ENCODE measurements around the gene MRM2. TPM values are rescaled to one million over a fixed set of nuclear protein-coding genes. Genes with fewer than 3 reads are reported as not detected.

Gene MRM2
- total and polyA plus RNA-seq, 2 donors (not counting 1 experiment from before 2014, with no cell fraction given) = 14.9 to 19.3 TPM

GRCh38 chr7:2261611-2262010 is 19.6 kb upstream of the MRM2 start:
- DNase-seq (ENCODE audit: low read depth in 2 of 2) = no peak
- TF ChIP-seq EZH2 (IDR thresholded peaks at IDR 0.05; ENCODE audit: low read length, missing control alignments) (no peak), CTCF (conservative IDR thresholded peaks at IDR 0.05 in 1 of 2, IDR thresholded peaks at IDR 0.05 in 1 of 2; ENCODE audit: low read depth in 1 of 2, low read length in 2 of 2) (no peak)
- Histone ChIP-seq H2AFZ (ENCODE audit: low read length) (no peak overlapping the region), H4K20me1 (ENCODE audit: control insufficient read depth, extremely low read depth, insufficient read depth, low read length) (no peaks in the 10 kb centered on the region), H3K4me3 (replicated peaks in 1 of 4; ENCODE audit: control extremely low read depth in 1 of 4, insufficient read depth in 1 of 4, low read depth in 3 of 4, low read length in 4 of 4) (no peak overlapping the region), H3K9me3 (ENCODE audit: control insufficient read depth, insufficient read depth, low read depth, low read length) (no peaks in the 10 kb centered on the region), H3K9ac (ENCODE audit: insufficient read depth, low read length) (no peak overlapping the region), H3K4me1 (ENCODE audit: control insufficient read depth, extremely low read depth, insufficient read depth, low read length) (no peaks in the 10 kb centered on the region), H3K27ac (ENCODE audit: insufficient read depth, low read length) (no peak overlapping the region), H3K79me2 (ENCODE audit: control insufficient read depth, insufficient read depth, low read length) (no peaks in the 10 kb centered on the region), H3K36me3 (ENCODE audit: control insufficient read depth, insufficient read depth, low read length) (peaks cover 5% of the 10 kb centered on the region), H3K4me2 (ENCODE audit: extremely low read depth, insufficient read depth, low read length) (no peak overlapping the region), H3K27me3 (ENCODE audit: control insufficient read depth, insufficient read depth, low read length) (no peaks in the 10 kb centered on the region)

DNA sequence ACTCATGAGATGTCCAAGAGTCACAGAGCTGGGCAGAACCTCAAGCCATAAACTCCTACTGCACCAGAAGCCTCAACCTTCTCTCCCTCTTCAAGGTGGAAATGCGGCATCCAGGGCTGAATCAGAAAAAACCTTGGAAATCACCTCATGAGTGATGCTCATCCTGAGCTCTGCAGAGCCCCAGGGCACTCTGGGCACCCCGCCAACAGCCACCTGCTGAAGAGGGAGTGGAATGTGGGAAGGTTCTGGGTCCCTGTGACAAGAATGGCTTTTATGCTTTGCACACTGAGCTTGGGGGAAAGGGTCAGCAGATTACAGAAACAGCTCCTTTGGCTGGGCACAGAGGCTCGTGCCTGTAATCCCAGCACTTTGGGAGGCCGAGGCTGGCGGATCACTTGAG is 18.8 kb upstream of the MRM2 start:
- H3K27me3 ChIP-seq (ENCODE audit: control insufficient read depth, insufficient read depth, low read length) = no peaks in the 10 kb centered on the region
- TF ChIP-seq EZH2 (IDR thresholded peaks at IDR 0.05; ENCODE audit: low read length, missing control alignments) = no peak
- no peak for TF ChIP-seq CTCF (conservative IDR thresholded peaks at IDR 0.05 in 1 of 2, IDR thresholded peaks at IDR 0.05 in 1 of 2; ENCODE audit: low read depth in 1 of 2, low read length in 2 of 2)
- H3K4me1 ChIP-seq (ENCODE audit: control insufficient read depth, extremely low read depth, insufficient read depth, low read length) = no peaks in the 10 kb centered on the region
- no peaks in the 10 kb centered on the region for H4K20me1 ChIP-seq (ENCODE audit: control insufficient read depth, extremely low read depth, insufficient read depth, low read length)
- no peaks in the 10 kb centered on the region for H3K79me2 ChIP-seq (ENCODE audit: control insufficient read depth, insufficient read depth, low read length)
- no peak for DNase-seq (ENCODE audit: low read depth in 2 of 2)
- no peak overlapping the region for H3K4me3 ChIP-seq (replicated peaks in 1 of 4; ENCODE audit: control extremely low read depth in 1 of 4, insufficient read depth in 1 of 4, low read depth in 3 of 4, low read length in 4 of 4)
- no peaks in the 10 kb centered on the region for H3K9me3 ChIP-seq (ENCODE audit: control insufficient read depth, insufficient read depth, low read depth, low read length)
- H2AFZ ChIP-seq (ENCODE audit: low read length) = no peak overlapping the region
- H3K4me2 ChIP-seq (ENCODE audit: extremely low read depth, insufficient read depth, low read length) = no peak overlapping the region
- H3K9ac ChIP-seq (ENCODE audit: insufficient read depth, low read length) = no peak overlapping the region
- peaks cover 7% of the 10 kb centered on the region for H3K36me3 ChIP-seq (ENCODE audit: control insufficient read depth, insufficient read depth, low read length)
- no peak overlapping the region for H3K27ac ChIP-seq (ENCODE audit: insufficient read depth, low read length)

GRCh38 chr7:2259480-2259879 is 17.5 kb upstream of the MRM2 start:
- H3K36me3 ChIP-seq (ENCODE audit: control insufficient read depth, insufficient read depth, low read length) = peaks cover 7% of the 10 kb centered on the region
- no peaks in the 10 kb centered on the region for H4K20me1 ChIP-seq (ENCODE audit: control insufficient read depth, extremely low read depth, insufficient read depth, low read length)
- no peak for DNase-seq (ENCODE audit: low read depth in 2 of 2)
- H3K9me3 ChIP-seq (ENCODE audit: control insufficient read depth, insufficient read depth, low read depth, low read length) = no peaks in the 10 kb centered on the region
- no peaks in the 10 kb centered on the region for H3K27me3 ChIP-seq (ENCODE audit: control insufficient read depth, insufficient read depth, low read length)
- TF ChIP-seq EZH2 (IDR thresholded peaks at IDR 0.05; ENCODE audit: low read length, missing control alignments) = no peak
- H3K4me3 ChIP-seq (replicated peaks in 1 of 4; ENCODE audit: control extremely low read depth in 1 of 4, insufficient read depth in 1 of 4, low read depth in 3 of 4, low read length in 4 of 4) = no peak overlapping the region
- no peak overlapping the region for H3K9ac ChIP-seq (ENCODE audit: insufficient read depth, low read length)
- no peak overlapping the region for H3K4me2 ChIP-seq (ENCODE audit: extremely low read depth, insufficient read depth, low read length)
- no peak overlapping the region for H3K27ac ChIP-seq (ENCODE audit: insufficient read depth, low read length)
- no peaks in the 10 kb centered on the region for H3K4me1 ChIP-seq (ENCODE audit: control insufficient read depth, extremely low read depth, insufficient read depth, low read length)
- H2AFZ ChIP-seq (ENCODE audit: low read length) = no peak overlapping the region
- H3K79me2 ChIP-seq (ENCODE audit: control insufficient read depth, insufficient read depth, low read length) = no peaks in the 10 kb centered on the region
